HG03045 (cell line): Measurements from ENCODE around the gene WIPI1.
"Not testable (repeated sequence)": the region's sequence is repeated elsewhere in the genome, so short reads cannot be mapped to it uniquely, and the experiment has no call there.

ENCODE experiments used
- ATAC-seq: cut with Tn5 transposase; IDR thresholded peaks from one replicate; pipeline ENCODE4 v1.9.1; 2021; ENCODE audit warnings: mild to moderate bottlenecking, moderate library complexity; ENCODE audit not compliant: unreplicated experiment

WIPI1 gene

GRCh38 chr17:68420065-68420464 lies 37.2 kb downstream of the WIPI1 start:
- no peak for ATAC-seq

- ATAC-seq: no peak
Measured at GRCh38 chr17:68418876-68419275, 38.4 kb downstream of the WIPI1 start.

- ATAC-seq: no peak
Measured at GRCh38 chr17:68417317-68417716, 40.0 kb downstream of the WIPI1 start.

GRCh38 chr17:68414901-68415300 lies 42.4 kb downstream of the WIPI1 start:
- not testable (repeated sequence) for ATAC-seq

GRCh38 chr17:68413597-68414560 lies 43.4 kb downstream of the WIPI1 start:
- ATAC-seq: not testable (repeated sequence)

GRCh38 chr17:68407656-68408055 lies 49.6 kb downstream of the WIPI1 start:
- not testable (repeated sequence) for ATAC-seq

- not testable (repeated sequence) for ATAC-seq
Measured at GRCh38 chr17:68403837-68404236, 53.5 kb downstream of the WIPI1 start.

GRCh38 chr17:68403122-68403521 lies 54.2 kb downstream of the WIPI1 start:
- no peak for ATAC-seq

GRCh38 chr17:68401288-68401687 lies 56.0 kb downstream of the WIPI1 start:
- no peak for ATAC-seq

GRCh38 chr17:68400404-68400735 lies 56.9 kb downstream of the WIPI1 start:
- ATAC-seq: no peak

GRCh38 chr17:68399638-68400403 lies 57.5 kb downstream of the WIPI1 start:
- no peak for ATAC-seq

- ATAC-seq: peak; percentile 84
Measured at GRCh38 chr17:68398691-68399637, 58.3 kb downstream of the WIPI1 start.

- no peak for ATAC-seq
Measured at GRCh38 chr17:68397108-68397536, 60.2 kb downstream of the WIPI1 start.

- no peak for ATAC-seq
Measured at GRCh38 chr17:68396226-68397107, 60.8 kb downstream of the WIPI1 start.

GRCh38 chr17:68394608-68395331 lies 62.5 kb downstream of the WIPI1 start:
- ATAC-seq: no peak

GRCh38 chr17:68391561-68392268 lies 65.6 kb downstream of the WIPI1 start:
- no peak for ATAC-seq

GRCh38 chr17:68390888-68391545 lies 66.3 kb downstream of the WIPI1 start:
- ATAC-seq: no peak

- ATAC-seq: no peak
Measured at GRCh38 chr17:68389041-68389440, 68.3 kb downstream of the WIPI1 start.
